Tibial artery (tissue), 4 donors: ENCODE data around the gene ZCCHC4.

Experiments used
- DNase-seq, 2 donors: peaks; one replicate each; pipeline ENCODE4 v3.0.0-alpha.2; 2019
- H3K27ac ChIP-seq, 2 donors: fragments of 200-600 bp; sonication (generic) in 1 of 2; 1 replicate in 1 of 2; 2 replicates in 1 of 2; pipeline ENCODE4 v1.5.1; 2018 to 2019; ENCODE audit warnings: mild to moderate bottlenecking in 1 of 2
- H3K27me3 ChIP-seq, 2 donors: fragments of 200-600 bp; sonication (generic) in 1 of 2; one replicate each; pipeline versions ENCODE4 v1.5.1 to v1.6.0; 2016 to 2019
- H3K36me3 ChIP-seq, 3 donors: fragments of 200-600 bp; sonication (generic) in 2 of 3; one replicate each; pipeline ENCODE4 v1.5.1; 2016 to 2019; ENCODE audit warnings: mild to moderate bottlenecking in 2 of 3
- H3K4me1 ChIP-seq, 4 donors: fragments of 200-600 bp; sonication (generic) in 2 of 4; 1 replicate in 3 of 4; 2 replicates in 1 of 4; pipeline ENCODE4 v1.5.1; 2016 to 2019
- H3K4me3 ChIP-seq, 2 donors: fragments of 200-600 bp; sonication (generic) in 1 of 2; 1 replicate in 1 of 2; 2 replicates in 1 of 2; pipeline ENCODE4 v1.5.1; 2018 to 2019; ENCODE audit warnings: mild to moderate bottlenecking in 2 of 2
- H3K9me3 ChIP-seq, 3 donors: fragments of 200-600 bp; sonication (generic) in 1 of 3; one replicate each; pipeline ENCODE4 v1.5.1; 2016 to 2019
- CTCF ChIP-seq, 2 experiments: fragments of 200-600 bp in 1 of 2; fragments of 450-650 bp in 1 of 2; IDR thresholded peaks; one replicate each; pipeline ENCODE4 v1.5.1; 2017 to 2019; ENCODE audit warnings: antibody characterized with exemption in 2 of 2, mild to moderate bottlenecking in 1 of 2, moderate library complexity in 1 of 2
- intact Hi-C: fragments of 100-400 bp; cut with DNase I; formaldehyde crosslinking; loops from one replicate; pipeline ENCODE4 v1.15.0; 2023; ENCODE audit warnings: low total_unique reads

Gene ZCCHC4

GRCh38 chr4:25356068-25356467 lies 43.5 kb downstream of the ZCCHC4 start:
- no peaks in the 10 kb centered on the region for H3K27me3 ChIP-seq
- no peaks in the 10 kb centered on the region for H3K9me3 ChIP-seq
- H3K4me3 ChIP-seq: no peak overlapping the region
- H3K27ac ChIP-seq: no peak overlapping the region
- DNase-seq: no peak
- intact Hi-C loops: no loop called here
- peaks cover 7 to 24% (median 16%) of the 10 kb centered on the region in 3 donors for H3K36me3 ChIP-seq
- H3K4me1 ChIP-seq: no peaks in the 10 kb centered on the region
- TF ChIP-seq CTCF (IDR thresholded peaks at IDR 0.05): no peak

DNA sequence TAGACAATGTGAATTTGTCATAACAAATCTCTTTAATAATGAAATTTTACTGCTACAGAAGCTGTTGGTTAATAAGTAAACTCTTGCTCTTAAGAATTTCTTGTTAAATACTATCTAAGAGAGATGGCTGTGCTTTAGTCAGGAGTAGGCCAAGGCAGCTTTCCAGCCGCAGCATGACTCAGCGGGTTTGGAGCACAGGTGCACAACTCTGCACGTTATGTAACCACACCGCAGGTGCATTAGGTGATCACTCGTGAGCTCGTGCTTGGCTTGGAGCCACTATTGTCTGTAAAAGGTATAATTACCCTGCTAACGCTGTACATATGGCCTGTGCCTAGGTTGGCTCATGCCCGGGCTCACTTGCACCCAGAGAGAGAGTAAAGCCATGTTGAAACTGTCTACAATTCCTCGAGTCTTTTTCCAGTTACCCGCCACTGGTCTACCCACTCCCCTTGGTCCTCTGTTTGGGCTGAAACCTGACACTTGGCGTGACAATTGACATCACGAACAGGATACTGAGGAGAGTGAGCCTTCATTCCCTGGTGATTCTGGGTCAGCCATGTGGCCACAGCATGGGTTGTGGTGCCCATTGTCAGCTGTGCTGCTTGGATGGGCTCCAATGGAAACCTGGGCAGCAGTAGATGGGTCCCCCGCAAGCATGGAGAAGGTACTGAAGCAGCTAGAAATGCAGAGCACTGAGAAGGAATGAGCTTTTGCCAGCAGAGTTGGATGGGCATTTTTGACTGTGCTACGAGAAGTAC lies 46.1 kb downstream of the ZCCHC4 start:
- no peak overlapping the region for H3K27ac ChIP-seq
- H3K36me3 ChIP-seq: peaks cover 0 to 29% (median 18%) of the 10 kb centered on the region in 3 donors
- no peak for DNase-seq
- H3K4me3 ChIP-seq: no peak overlapping the region
- H3K27me3 ChIP-seq: no peaks in the 10 kb centered on the region
- H3K9me3 ChIP-seq: no peaks in the 10 kb centered on the region
- no peak for TF ChIP-seq CTCF (IDR thresholded peaks at IDR 0.05)
- intact Hi-C loops: no loop called here
- no peaks in the 10 kb centered on the region for H3K4me1 ChIP-seq

DNA sequence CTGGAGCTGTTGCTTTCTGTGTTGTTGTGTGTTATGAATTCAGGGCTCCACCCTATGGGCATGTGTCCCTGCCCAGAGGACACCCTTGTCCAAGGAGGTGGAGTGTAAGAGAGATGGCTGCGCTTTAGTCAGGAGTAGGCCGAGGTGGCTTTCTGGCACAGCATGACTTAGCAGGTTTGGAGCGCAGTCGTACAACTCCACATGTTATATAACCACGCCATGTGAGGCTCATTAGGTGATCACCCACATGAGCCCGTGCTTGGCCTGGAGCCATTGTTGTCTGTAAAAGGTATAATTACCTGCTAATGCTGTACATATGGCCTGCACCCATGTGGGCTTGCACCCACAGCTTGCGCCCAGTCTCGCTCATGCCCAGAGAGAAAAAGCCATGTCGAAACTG lies 48.7 kb downstream of the ZCCHC4 start:
- Histone ChIP-seq H3K9me3 (no peaks in the 10 kb centered on the region), H3K27me3 (no peaks in the 10 kb centered on the region), H3K4me1 (no peaks in the 10 kb centered on the region), H3K27ac (no peak overlapping the region), H3K4me3 (no peak overlapping the region), H3K36me3 (peaks cover 0 to 36% (median 25%) of the 10 kb centered on the region in 3 donors)
- intact Hi-C loops: no loop called here
- DNase-seq: no peak
- no peak for TF ChIP-seq CTCF (IDR thresholded peaks at IDR 0.05)

- peak in 1 of 2 experiments; percentile 36 for TF ChIP-seq CTCF (IDR thresholded peaks at IDR 0.05)
- H3K4me1 ChIP-seq: no peaks in the 10 kb centered on the region
- no peak overlapping the region for H3K27ac ChIP-seq
- DNase-seq: no peak
- H3K4me3 ChIP-seq: no peak overlapping the region
- no peaks in the 10 kb centered on the region for H3K27me3 ChIP-seq
- no peaks in the 10 kb centered on the region for H3K9me3 ChIP-seq
- peaks cover 0 to 23% (median 21%) of the 10 kb centered on the region in 3 donors for H3K36me3 ChIP-seq
- intact Hi-C loops: no loop called here
Measured at GRCh38 chr4:25367004-25367621, 54.5 kb downstream of the ZCCHC4 start.

GRCh38 chr4:25367877-25368276 lies 55.3 kb downstream of the ZCCHC4 start:
- Histone ChIP-seq H3K4me1 (no peaks in the 10 kb centered on the region), H3K27me3 (no peaks in the 10 kb centered on the region), H3K9me3 (no peaks in the 10 kb centered on the region), H3K36me3 (peaks cover 0 to 19% (median 16%) of the 10 kb centered on the region in 3 donors), H3K27ac (no peak overlapping the region), H3K4me3 (no peak overlapping the region)
- DNase-seq: no peak
- TF ChIP-seq CTCF (IDR thresholded peaks at IDR 0.05): no peak
- intact Hi-C loops: no loop called here
